Vagina (tissue), 2 donors: ENCODE results near the gene VPS13C. TPM values are rescaled to one million over a fixed set of nuclear protein-coding genes. Genes with fewer than 3 reads are reported as not detected.

Experiments used
- DNase-seq, 2 donors: peaks; one replicate each; pipeline ENCODE4 v3.0.0-alpha.2; 2017; ENCODE audit errors: extremely low spot score in 2 of 2
- H3K27ac ChIP-seq: fragments of 200-600 bp; sonication (generic); one replicate; pipeline ENCODE4 v1.5.1; 2019
- H3K27me3 ChIP-seq: fragments of 200-600 bp; sonication (generic); one replicate; pipeline ENCODE4 v1.5.1; 2019
- H3K36me3 ChIP-seq, 2 donors: fragments of 200-600 bp; sonication (generic); one replicate each; pipeline ENCODE4 v1.5.1; 2017 to 2019
- H3K4me1 ChIP-seq: fragments of 200-600 bp; sonication (generic); one replicate; pipeline ENCODE4 v1.5.1; 2019
- H3K4me3 ChIP-seq, 2 donors: fragments of 200-600 bp; sonication (generic); 1 replicate in 1 of 2; 2 replicates in 1 of 2; pipeline ENCODE4 v1.5.1; 2016 to 2019
- H3K9me3 ChIP-seq: fragments of 200-600 bp; sonication (generic); one replicate; pipeline ENCODE4 v1.5.1; 2019
- CTCF ChIP-seq, 3 experiments: fragments of 450-650 bp in 2 of 3; fragments of 200-600 bp in 1 of 3; sonication (generic) in 1 of 3; IDR thresholded peaks; one replicate each; pipeline ENCODE4 v1.5.1; 2017 to 2019; ENCODE audit warnings: antibody characterized with exemption in 3 of 3, mild to moderate bottlenecking in 2 of 3, moderate library complexity in 2 of 3
- POLR2A ChIP-seq, 2 donors: fragments of 450-650 bp; IDR thresholded peaks; one replicate each; pipeline ENCODE4 v1.6.1; 2017; ENCODE audit warnings: antibody characterized with exemption in 2 of 2, mild to moderate bottlenecking in 2 of 2, moderate library complexity in 2 of 2
- POLR2AphosphoS5 ChIP-seq, 2 donors: sonication (generic); formaldehyde crosslinking; IDR thresholded peaks; one replicate each; pipeline ENCODE4 v1.9.0; 2017; ENCODE audit warnings: antibody characterized with exemption in 2 of 2, mild to moderate bottlenecking in 2 of 2, low read depth in 1 of 2; ENCODE audit not compliant: insufficient read depth in 1 of 2
- intact Hi-C: fragments of 100-400 bp; cut with DNase I; formaldehyde crosslinking; loops from one replicate; pipeline ENCODE4 v1.15.1; 2023
- total RNA-seq: library from RNA; depleted of rRNA; stranded (reverse); fragments of >200 nt; gene quantifications from one replicate; pipeline ENCODE4 v1.2.3, GENCODE V29; 2016

VPS13C gene
- total RNA-seq, 1 donor from 2014 or later: 52.5 TPM

GRCh38 chr15:61824291-61824690 is 236.0 kb downstream of the VPS13C start:
- H3K4me1 ChIP-seq: no peaks in the 10 kb centered on the region
- H3K27me3 ChIP-seq: no peaks in the 10 kb centered on the region
- intact Hi-C loops: no loop called here
- TF ChIP-seq POLR2AphosphoS5 (IDR thresholded peaks at IDR 0.05; ENCODE audit: insufficient read depth in 1 of 2, low read depth in 1 of 2) (no peak), POLR2A (IDR thresholded peaks at IDR 0.05) (no peak), CTCF (IDR thresholded peaks at IDR 0.05) (no peak)
- H3K36me3 ChIP-seq: no peaks in the 10 kb centered on the region
- no peak overlapping the region for H3K4me3 ChIP-seq
- DNase-seq: peak in 1 of 2 donors; percentile 11
- H3K27ac ChIP-seq: no peak overlapping the region
- H3K9me3 ChIP-seq: no peaks in the 10 kb centered on the region

GRCh38 chr15:61822511-61822910 is 237.7 kb downstream of the VPS13C start:
- H3K27ac ChIP-seq: no peak overlapping the region
- H3K27me3 ChIP-seq: no peaks in the 10 kb centered on the region
- H3K36me3 ChIP-seq: no peaks in the 10 kb centered on the region
- no peaks in the 10 kb centered on the region for H3K4me1 ChIP-seq
- TF ChIP-seq POLR2AphosphoS5 (IDR thresholded peaks at IDR 0.05; ENCODE audit: insufficient read depth in 1 of 2, low read depth in 1 of 2) (no peak), POLR2A (IDR thresholded peaks at IDR 0.05) (no peak), CTCF (IDR thresholded peaks at IDR 0.05) (no peak)
- intact Hi-C loops: no loop called here
- DNase-seq: peak in 1 of 2 donors; percentile 72
- H3K9me3 ChIP-seq: no peaks in the 10 kb centered on the region
- H3K4me3 ChIP-seq: no peak overlapping the region

- no peaks in the 10 kb centered on the region for H3K9me3 ChIP-seq
- no peaks in the 10 kb centered on the region for H3K36me3 ChIP-seq
- peak in 1 of 2 donors; percentile 74 for DNase-seq
- H3K4me1 ChIP-seq: no peaks in the 10 kb centered on the region
- TF ChIP-seq CTCF (IDR thresholded peaks at IDR 0.05) (no peak), POLR2AphosphoS5 (IDR thresholded peaks at IDR 0.05; ENCODE audit: insufficient read depth in 1 of 2, low read depth in 1 of 2) (no peak), POLR2A (IDR thresholded peaks at IDR 0.05) (no peak)
- no peak overlapping the region for H3K27ac ChIP-seq
- H3K27me3 ChIP-seq: no peaks in the 10 kb centered on the region
- intact Hi-C loops: no loop called here
- no peak overlapping the region for H3K4me3 ChIP-seq
Observed at GRCh38 chr15:61820951-61821350, 239.3 kb downstream of the VPS13C start.

GRCh38 chr15:61820212-61820611 is 240.0 kb downstream of the VPS13C start:
- H3K4me3 ChIP-seq: no peak overlapping the region
- H3K9me3 ChIP-seq: no peaks in the 10 kb centered on the region
- no peak for DNase-seq
- H3K36me3 ChIP-seq: no peaks in the 10 kb centered on the region
- TF ChIP-seq POLR2A (IDR thresholded peaks at IDR 0.05) (no peak), CTCF (IDR thresholded peaks at IDR 0.05) (no peak), POLR2AphosphoS5 (IDR thresholded peaks at IDR 0.05; ENCODE audit: insufficient read depth in 1 of 2, low read depth in 1 of 2) (no peak)
- no peaks in the 10 kb centered on the region for H3K27me3 ChIP-seq
- H3K4me1 ChIP-seq: no peaks in the 10 kb centered on the region
- H3K27ac ChIP-seq: no peak overlapping the region
- intact Hi-C loops: no loop called here

- Histone ChIP-seq H3K9me3 (no peaks in the 10 kb centered on the region), H3K36me3 (no peaks in the 10 kb centered on the region), H3K4me1 (no peaks in the 10 kb centered on the region), H3K27me3 (no peaks in the 10 kb centered on the region), H3K27ac (no peak overlapping the region), H3K4me3 (no peak overlapping the region)
- intact Hi-C loops: no loop called here
- TF ChIP-seq CTCF (IDR thresholded peaks at IDR 0.05): no peak
- no peak for TF ChIP-seq POLR2A (IDR thresholded peaks at IDR 0.05)
- TF ChIP-seq POLR2AphosphoS5 (IDR thresholded peaks at IDR 0.05; ENCODE audit: insufficient read depth in 1 of 2, low read depth in 1 of 2): no peak
- peak; percentile 49 to 77 for DNase-seq
Observed at GRCh38 chr15:61819386-61819785, 240.9 kb downstream of the VPS13C start.
